ENCODE measurements around the gene ACAD8.

GRCh38 chr11:134207538-134208239, 45.7 kb upstream of the ACAD8 start:
- TF ChIP-seq POLR2A (IDR thresholded peaks at IDR 0.05) (no peak), POLR2AphosphoS5 (IDR thresholded peaks at IDR 0.05) (no peak)

All from upper lobe of left lung (tissue), 4 donors.